Endodermal cell (in vitro differentiated cells): ENCODE results near the gene SLC5A3. TPM values are rescaled to one million over a fixed set of nuclear protein-coding genes. Genes with fewer than 3 reads are reported as not detected.

Experiments
- DNase-seq: peaks from one replicate; pipeline ENCODE4 v3.0.0-alpha.2; 2017
- H3K27ac ChIP-seq: 2 replicates; pipeline ENCODE4 v1.5.1; 2013; ENCODE audit warnings: mild to moderate bottlenecking, low read depth, low read length, moderate library complexity
- H3K27me3 ChIP-seq: 2 replicates; pipeline ENCODE4 v1.6.1; 2013; ENCODE audit warnings: mild to moderate bottlenecking, low read length, moderate library complexity; ENCODE audit not compliant: insufficient read depth, control insufficient read depth, poor library complexity, severe bottlenecking
- H3K36me3 ChIP-seq: 2 replicates; pipeline ENCODE4 v1.7.0; 2013; ENCODE audit warnings: mild to moderate bottlenecking, low read length, moderate library complexity; ENCODE audit not compliant: control insufficient read depth, insufficient read depth
- H3K4me1 ChIP-seq: one replicate; pipeline ENCODE4 v1.7.0; 2013; ENCODE audit warnings: low read length; ENCODE audit not compliant: control insufficient read depth, insufficient read depth
- H3K4me3 ChIP-seq: 2 replicates; pipeline ENCODE4 v1.5.1; 2013; ENCODE audit warnings: mild to moderate bottlenecking, low read length, moderate library complexity
- H3K9ac ChIP-seq: 2 replicates; pipeline ENCODE4 v1.6.1; 2013; ENCODE audit warnings: mild to moderate bottlenecking, low read length, moderate library complexity; ENCODE audit not compliant: poor library complexity, severe bottlenecking; ENCODE audit errors: extremely low read depth
- H3K9me3 ChIP-seq: 2 replicates; pipeline ENCODE4 v1.6.1; 2013; ENCODE audit warnings: mild to moderate bottlenecking, low read length, moderate library complexity; ENCODE audit not compliant: control insufficient read depth
- H3K27ac Mint-ChIP-seq: 2 replicates; pipeline ENCODE4 v1.8.0; 2020; ENCODE audit warnings: mixed read lengths
- H3K27me3 Mint-ChIP-seq: 2 replicates; pipeline ENCODE4 v1.8.0; 2021; ENCODE audit warnings: mild to moderate bottlenecking, mixed read lengths; ENCODE audit not compliant: insufficient read depth
- H3K36me3 Mint-ChIP-seq: 2 replicates; pipeline ENCODE4 v1.8.0; 2020; ENCODE audit warnings: low read depth, mixed read lengths
- H3K4me1 Mint-ChIP-seq: 2 replicates; pipeline ENCODE4 v1.8.0; 2020; ENCODE audit warnings: mixed read lengths
- H3K4me3 Mint-ChIP-seq: 2 replicates; pipeline ENCODE4 v1.8.0; 2020; ENCODE audit warnings: mild to moderate bottlenecking, moderate library complexity, mixed read lengths
- H3K9me3 Mint-ChIP-seq: 2 replicates; pipeline ENCODE4 v1.8.0; 2020; ENCODE audit warnings: mild to moderate bottlenecking, mixed read lengths
- WGBS, 2 experiments: methylation state at CpG; one replicate each; pipeline versions ENCODE4 v1.1.5 to v1.1.7; 2013; ENCODE audit warnings: missing lambda C conversion rate in 2 of 2, mixed read lengths in 1 of 2; ENCODE audit not compliant: insufficient coverage in 1 of 2, insufficient read length in 1 of 2; 5-methylcytosine and 5-hydroxymethylcytosine counted together
- total RNA-seq, 2 donors: library from RNA; stranded (reverse); fragmentation: NEBNext Ultra II Directional in 1 of 2; extraction: Animal tissue kit (Norgen Biotek cat#: 25700) in 1 of 2; gene quantifications; 2 replicates in 1 of 2; 3 replicates in 1 of 2; pipeline ENCODE4 v1.2.1, GENCODE V29; 2021
- TF ChIP-seq, protein P1 (sequence below): fragments of 200-600 bp; sonication (generic); conservative IDR thresholded peaks from 2 replicates; pipeline ENCODE4 v1.5.0; 2021; ENCODE audit warnings: antibody characterized with exemption, mild to moderate bottlenecking

The SLC5A3 gene
- total RNA-seq, 2 donors from 2014 or later: 41.9 to 57.2 TPM

DNA sequence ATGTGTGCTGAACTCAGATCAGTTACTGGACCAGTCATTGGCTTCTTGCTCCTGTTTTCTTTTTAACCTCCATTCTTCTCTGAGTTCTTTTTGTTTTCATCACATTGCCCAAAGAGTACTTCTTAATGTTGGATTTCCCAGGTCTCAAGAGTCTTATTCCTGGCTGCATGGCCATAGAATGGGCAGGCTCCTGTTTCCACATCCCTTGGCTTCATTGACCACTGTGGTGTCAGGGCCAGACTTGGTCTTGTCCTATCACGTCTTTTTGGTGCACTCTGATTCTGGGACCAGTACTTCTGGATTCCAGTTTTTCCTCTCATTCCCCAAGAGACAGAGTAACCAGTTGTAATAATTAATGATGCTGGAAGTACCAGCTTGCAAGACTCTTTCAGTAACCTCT is 41.8 kb downstream of the SLC5A3 start:
- H3K4me3 ChIP-seq: no peak overlapping the region
- H3K4me1 Mint-ChIP-seq: peaks cover 23% of the 10 kb centered on the region
- H3K9ac ChIP-seq: no peak overlapping the region
- H3K36me3 Mint-ChIP-seq: peaks cover 59% of the 10 kb centered on the region
- no peaks in the 10 kb centered on the region for H3K27me3 ChIP-seq
- H3K27me3 Mint-ChIP-seq: no peaks in the 10 kb centered on the region
- no peak overlapping the region for H3K27ac Mint-ChIP-seq
- 95 to 100% methylated on average over 1 of the region's 1 CpG for WGBS, 2 experiments
- no peak for DNase-seq
- peaks cover 21% of the 10 kb centered on the region for H3K9me3 ChIP-seq
- no peak overlapping the region for H3K4me3 Mint-ChIP-seq
- H3K4me1 ChIP-seq: peaks cover 4% of the 10 kb centered on the region
- TF ChIP-seq, protein P1, sequence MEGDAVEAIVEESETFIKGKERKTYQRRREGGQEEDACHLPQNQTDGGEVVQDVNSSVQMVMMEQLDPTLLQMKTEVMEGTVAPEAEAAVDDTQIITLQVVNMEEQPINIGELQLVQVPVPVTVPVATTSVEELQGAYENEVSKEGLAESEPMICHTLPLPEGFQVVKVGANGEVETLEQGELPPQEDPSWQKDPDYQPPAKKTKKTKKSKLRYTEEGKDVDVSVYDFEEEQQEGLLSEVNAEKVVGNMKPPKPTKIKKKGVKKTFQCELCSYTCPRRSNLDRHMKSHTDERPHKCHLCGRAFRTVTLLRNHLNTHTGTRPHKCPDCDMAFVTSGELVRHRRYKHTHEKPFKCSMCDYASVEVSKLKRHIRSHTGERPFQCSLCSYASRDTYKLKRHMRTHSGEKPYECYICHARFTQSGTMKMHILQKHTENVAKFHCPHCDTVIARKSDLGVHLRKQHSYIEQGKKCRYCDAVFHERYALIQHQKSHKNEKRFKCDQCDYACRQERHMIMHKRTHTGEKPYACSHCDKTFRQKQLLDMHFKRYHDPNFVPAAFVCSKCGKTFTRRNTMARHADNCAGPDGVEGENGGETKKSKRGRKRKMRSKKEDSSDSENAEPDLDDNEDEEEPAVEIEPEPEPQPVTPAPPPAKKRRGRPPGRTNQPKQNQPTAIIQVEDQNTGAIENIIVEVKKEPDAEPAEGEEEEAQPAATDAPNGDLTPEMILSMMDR: no peak
- peaks cover 53% of the 10 kb centered on the region for H3K36me3 ChIP-seq
- no peak overlapping the region for H3K27ac ChIP-seq
- H3K9me3 Mint-ChIP-seq: peaks cover 7% of the 10 kb centered on the region

DNA sequence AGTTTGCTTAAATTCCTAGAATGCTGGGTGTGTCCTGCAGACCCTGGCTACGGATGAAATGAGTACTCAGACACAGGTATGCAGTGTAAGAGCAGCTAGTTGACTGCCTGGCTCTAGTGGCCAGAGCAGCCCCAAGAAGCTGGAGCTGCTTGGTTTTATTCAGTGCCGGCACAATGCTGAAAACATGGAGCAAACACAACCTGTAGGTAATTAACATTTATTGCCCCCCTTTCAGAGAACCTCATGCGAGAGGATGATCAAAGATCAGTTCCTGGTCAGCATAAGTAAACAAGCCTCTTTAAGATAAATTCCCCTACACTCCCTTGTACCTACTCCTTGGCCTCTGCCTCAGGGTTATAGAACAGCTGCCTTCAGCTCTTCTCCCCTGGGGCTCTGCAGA is 43.2 kb downstream of the SLC5A3 start:
- H3K27me3 ChIP-seq: no peaks in the 10 kb centered on the region
- no peak for DNase-seq
- 93 to 100% methylated on average over 3 of the region's 3 CpGs for WGBS, 2 experiments
- Mint-ChIP-seq H3K4me1 (peaks cover 17% of the 10 kb centered on the region), H3K4me3 (no peak overlapping the region), H3K27ac (no peak overlapping the region), H3K36me3 (peaks cover 58% of the 10 kb centered on the region), H3K27me3 (no peaks in the 10 kb centered on the region), H3K9me3 (peaks cover 7% of the 10 kb centered on the region)
- no peak overlapping the region for H3K4me3 ChIP-seq
- peaks cover 21% of the 10 kb centered on the region for H3K9me3 ChIP-seq
- H3K4me1 ChIP-seq: no peaks in the 10 kb centered on the region
- TF ChIP-seq, protein P1: no peak
- peaks cover 56% of the 10 kb centered on the region for H3K36me3 ChIP-seq
- no peak overlapping the region for H3K9ac ChIP-seq
- no peak overlapping the region for H3K27ac ChIP-seq

DNA sequence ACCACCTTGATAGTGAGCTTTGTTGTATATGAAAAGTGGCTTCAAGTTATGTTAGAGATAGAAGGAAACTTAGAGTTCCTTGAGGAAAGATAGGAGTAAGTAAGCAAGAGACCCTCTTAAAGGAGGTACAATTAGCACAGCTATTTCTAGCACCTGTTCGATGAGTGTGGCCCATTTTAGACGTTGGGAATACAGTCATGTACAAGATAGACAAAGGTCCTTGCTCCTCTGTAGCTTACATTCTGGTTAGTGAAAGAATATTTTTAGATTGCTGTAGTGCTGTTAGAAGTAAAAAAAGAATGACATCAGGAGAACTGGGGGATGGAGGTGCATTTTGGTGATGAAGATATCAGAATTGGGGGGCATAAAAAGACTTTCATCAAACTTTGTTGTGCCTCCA is 47.5 kb downstream of the SLC5A3 start:
- no peak overlapping the region for H3K9ac ChIP-seq
- H3K4me1 Mint-ChIP-seq: no peaks in the 10 kb centered on the region
- H3K4me3 Mint-ChIP-seq: no peak overlapping the region
- no peak overlapping the region for H3K4me3 ChIP-seq
- no peaks in the 10 kb centered on the region for H3K27me3 Mint-ChIP-seq
- 94 to 97% methylated on average over 2 of the region's 2 CpGs for WGBS, 2 experiments
- no peak overlapping the region for H3K27ac Mint-ChIP-seq
- no peaks in the 10 kb centered on the region for H3K4me1 ChIP-seq
- H3K27ac ChIP-seq: no peak overlapping the region
- H3K36me3 ChIP-seq: peaks cover 67% of the 10 kb centered on the region
- H3K9me3 Mint-ChIP-seq: peaks cover 7% of the 10 kb centered on the region
- TF ChIP-seq, protein P1: no peak
- H3K36me3 Mint-ChIP-seq: peaks cover 48% of the 10 kb centered on the region
- DNase-seq: no peak
- no peaks in the 10 kb centered on the region for H3K27me3 ChIP-seq
- peaks cover 12% of the 10 kb centered on the region for H3K9me3 ChIP-seq
